NCI-H446 (cell line): ENCODE results near the gene IVNS1ABP.

ENCODE experiments used
- DNase-seq, 2 experiments: peaks; one replicate each; lab custom pipeline; 2025; lab: John Stamatoyannopoulos, UW

The IVNS1ABP gene

GRCh38 chr1:185293967-185294542 is 23.0 kb downstream of the IVNS1ABP start:
- no peak for DNase-seq

GRCh38 chr1:185292237-185292636 is 24.8 kb downstream of the IVNS1ABP start:
- DNase-seq: no peak

GRCh38 chr1:185291652-185292051 is 25.4 kb downstream of the IVNS1ABP start:
- DNase-seq: no peak

- DNase-seq: no peak
Measured at GRCh38 chr1:185291159-185291558, 25.9 kb downstream of the IVNS1ABP start.

GRCh38 chr1:185289880-185290279 is 27.2 kb downstream of the IVNS1ABP start:
- DNase-seq: no peak

GRCh38 chr1:185288435-185288834 is 28.6 kb downstream of the IVNS1ABP start:
- DNase-seq: no peak

- DNase-seq: no peak
Measured at GRCh38 chr1:185287451-185287850, 29.6 kb downstream of the IVNS1ABP start.

GRCh38 chr1:185284533-185285276 is 32.3 kb downstream of the IVNS1ABP start:
- DNase-seq: no peak

GRCh38 chr1:185284116-185284515 is 32.9 kb downstream of the IVNS1ABP start:
- DNase-seq: no peak

- no peak for DNase-seq
Measured at GRCh38 chr1:185281245-185281644, 35.8 kb downstream of the IVNS1ABP start.

- no peak for DNase-seq
Measured at GRCh38 chr1:185280589-185280988, 36.5 kb downstream of the IVNS1ABP start.

- DNase-seq: no peak
Measured at GRCh38 chr1:185279571-185279970, 37.5 kb downstream of the IVNS1ABP start.

- no peak for DNase-seq
Measured at GRCh38 chr1:185271921-185272320, 45.1 kb downstream of the IVNS1ABP start.

- DNase-seq: no peak
Measured at GRCh38 chr1:185268352-185268751, 48.7 kb downstream of the IVNS1ABP start.

- DNase-seq: no peak
Measured at GRCh38 chr1:185267701-185268100, 49.3 kb downstream of the IVNS1ABP start.

- no peak for DNase-seq
Measured at GRCh38 chr1:185267301-185267700, 49.7 kb downstream of the IVNS1ABP start.

GRCh38 chr1:185265314-185265713 is 51.7 kb downstream of the IVNS1ABP start:
- no peak for DNase-seq

- DNase-seq: no peak
Measured at GRCh38 chr1:185263780-185264179, 53.3 kb downstream of the IVNS1ABP start.

GRCh38 chr1:185263292-185263691 is 53.8 kb downstream of the IVNS1ABP start:
- no peak for DNase-seq

- DNase-seq: no peak
Measured at GRCh38 chr1:185262151-185262550, 54.9 kb downstream of the IVNS1ABP start.

GRCh38 chr1:185260611-185261010 is 56.4 kb downstream of the IVNS1ABP start:
- no peak for DNase-seq

GRCh38 chr1:185258676-185259075 is 58.4 kb downstream of the IVNS1ABP start:
- DNase-seq: no peak

- no peak for DNase-seq
Measured at GRCh38 chr1:185257950-185258208, 59.2 kb downstream of the IVNS1ABP start.
